GM19463 (cell line): ENCODE results near the gene RNU2-63P.
"Not testable (repeated sequence)": the region's sequence is repeated elsewhere in the genome, so short reads cannot be mapped to it uniquely, and the experiment has no call there.

Experiments
- ATAC-seq: cut with Tn5 transposase; IDR thresholded peaks from one replicate; pipeline ENCODE4 v1.9.1; 2021; ENCODE audit warnings: mild to moderate bottlenecking, moderate library complexity; ENCODE audit not compliant: unreplicated experiment

Gene RNU2-63P

GRCh38 chr2:87987473-87987872 is 28.9 kb downstream of the RNU2-63P start:
- not testable (repeated sequence) for ATAC-seq

DNA sequence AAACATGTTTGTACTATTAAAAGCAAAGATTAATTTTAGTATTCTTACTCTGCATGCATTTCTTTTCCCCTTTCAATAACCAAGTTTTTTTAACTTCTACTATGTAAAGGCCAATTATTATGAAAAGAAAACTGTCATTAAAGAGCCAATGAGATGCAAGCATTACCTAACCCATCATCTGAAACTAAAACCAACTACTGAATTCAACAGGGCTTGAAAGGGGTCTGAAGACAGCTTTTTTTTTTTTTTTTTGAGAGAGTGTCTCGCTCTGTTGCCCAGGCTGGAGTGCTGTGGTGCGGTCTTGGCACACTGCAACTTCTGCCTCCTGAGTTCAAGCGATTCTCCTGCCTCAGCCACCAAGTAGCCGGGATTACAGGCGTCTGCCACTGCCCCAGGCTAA is 30.4 kb downstream of the RNU2-63P start:
- not testable (repeated sequence) for ATAC-seq

GRCh38 chr2:87981182-87981581 is 35.2 kb downstream of the RNU2-63P start:
- ATAC-seq = not testable (repeated sequence)

DNA sequence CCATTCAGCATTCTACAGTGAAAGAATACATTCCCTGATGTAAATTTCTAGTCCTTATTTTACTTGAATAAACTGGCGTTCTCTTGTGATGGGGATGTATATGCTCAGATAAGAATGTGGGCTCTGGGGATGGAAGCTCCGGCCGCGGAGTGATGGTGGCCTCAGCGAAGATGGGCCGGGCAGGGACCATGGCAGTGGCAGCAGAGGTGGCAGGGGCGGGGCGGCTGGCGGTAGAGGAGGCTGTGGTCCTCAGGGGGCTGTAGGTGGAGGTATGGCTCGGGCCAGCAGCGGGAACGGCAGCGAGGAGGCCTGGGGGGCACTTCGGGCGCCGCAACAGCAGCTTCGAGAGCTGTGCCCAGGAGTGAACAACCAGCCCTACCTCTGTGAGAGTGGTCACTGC is 44.0 kb downstream of the RNU2-63P start:
- not testable (repeated sequence) for ATAC-seq
